Endodermal cell (in vitro differentiated cells): ENCODE measurements around the gene HACD1. TPM values are rescaled to one million over a fixed set of nuclear protein-coding genes. Genes with fewer than 3 reads are reported as not detected.

Experiments used
- DNase-seq: peaks from one replicate; pipeline ENCODE4 v3.0.0-alpha.2; 2017
- H3K27ac ChIP-seq: 2 replicates; pipeline ENCODE4 v1.5.1; 2013; ENCODE audit warnings: mild to moderate bottlenecking, low read depth, low read length, moderate library complexity
- H3K27me3 ChIP-seq: 2 replicates; pipeline ENCODE4 v1.6.1; 2013; ENCODE audit warnings: mild to moderate bottlenecking, low read length, moderate library complexity; ENCODE audit not compliant: insufficient read depth, control insufficient read depth, poor library complexity, severe bottlenecking
- H3K36me3 ChIP-seq: 2 replicates; pipeline ENCODE4 v1.7.0; 2013; ENCODE audit warnings: mild to moderate bottlenecking, low read length, moderate library complexity; ENCODE audit not compliant: control insufficient read depth, insufficient read depth
- H3K4me1 ChIP-seq: one replicate; pipeline ENCODE4 v1.7.0; 2013; ENCODE audit warnings: low read length; ENCODE audit not compliant: control insufficient read depth, insufficient read depth
- H3K4me3 ChIP-seq: 2 replicates; pipeline ENCODE4 v1.5.1; 2013; ENCODE audit warnings: mild to moderate bottlenecking, low read length, moderate library complexity
- H3K9ac ChIP-seq: 2 replicates; pipeline ENCODE4 v1.6.1; 2013; ENCODE audit warnings: mild to moderate bottlenecking, low read length, moderate library complexity; ENCODE audit not compliant: poor library complexity, severe bottlenecking; ENCODE audit errors: extremely low read depth
- H3K9me3 ChIP-seq: 2 replicates; pipeline ENCODE4 v1.6.1; 2013; ENCODE audit warnings: mild to moderate bottlenecking, low read length, moderate library complexity; ENCODE audit not compliant: control insufficient read depth
- H3K27ac Mint-ChIP-seq: 2 replicates; pipeline ENCODE4 v1.8.0; 2020; ENCODE audit warnings: mixed read lengths
- H3K27me3 Mint-ChIP-seq: 2 replicates; pipeline ENCODE4 v1.8.0; 2021; ENCODE audit warnings: mild to moderate bottlenecking, mixed read lengths; ENCODE audit not compliant: insufficient read depth
- H3K36me3 Mint-ChIP-seq: 2 replicates; pipeline ENCODE4 v1.8.0; 2020; ENCODE audit warnings: low read depth, mixed read lengths
- H3K4me1 Mint-ChIP-seq: 2 replicates; pipeline ENCODE4 v1.8.0; 2020; ENCODE audit warnings: mixed read lengths
- H3K4me3 Mint-ChIP-seq: 2 replicates; pipeline ENCODE4 v1.8.0; 2020; ENCODE audit warnings: mild to moderate bottlenecking, moderate library complexity, mixed read lengths
- H3K9me3 Mint-ChIP-seq: 2 replicates; pipeline ENCODE4 v1.8.0; 2020; ENCODE audit warnings: mild to moderate bottlenecking, mixed read lengths
- WGBS, 2 experiments: methylation state at CpG; one replicate each; pipeline versions ENCODE4 v1.1.5 to v1.1.7; 2013; ENCODE audit warnings: missing lambda C conversion rate in 2 of 2, mixed read lengths in 1 of 2; ENCODE audit not compliant: insufficient coverage in 1 of 2, insufficient read length in 1 of 2; 5-methylcytosine and 5-hydroxymethylcytosine counted together
- total RNA-seq, 2 donors: library from RNA; stranded (reverse); fragmentation: NEBNext Ultra II Directional in 1 of 2; extraction: Animal tissue kit (Norgen Biotek cat#: 25700) in 1 of 2; gene quantifications; 2 replicates in 1 of 2; 3 replicates in 1 of 2; pipeline ENCODE4 v1.2.1, GENCODE V29; 2021
- TF ChIP-seq, protein P1 (sequence below): fragments of 200-600 bp; sonication (generic); conservative IDR thresholded peaks from 2 replicates; pipeline ENCODE4 v1.5.0; 2021; ENCODE audit warnings: antibody characterized with exemption, mild to moderate bottlenecking

HACD1 gene
- total RNA-seq, 2 donors from 2014 or later = 25.6 to 34.1 TPM

DNA sequence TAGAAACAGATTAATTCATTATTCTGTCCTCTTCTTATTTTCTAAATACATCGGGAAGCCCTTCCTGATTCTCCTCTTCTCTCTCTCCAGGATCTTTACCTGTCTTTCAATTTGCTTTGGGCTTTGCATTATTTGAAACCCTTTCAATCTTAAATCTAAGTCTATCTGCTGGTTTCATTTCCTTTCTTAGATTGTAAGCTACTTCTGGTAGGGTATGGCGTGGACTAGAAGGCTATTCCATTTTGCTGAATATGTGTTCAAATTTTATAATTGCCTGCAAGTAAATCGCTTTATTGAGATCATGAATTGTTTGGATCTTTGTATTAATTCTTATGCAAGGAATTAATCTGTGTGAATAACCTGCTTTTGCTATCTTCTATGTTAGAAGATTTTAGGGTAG is 37.8 kb upstream of the HACD1 start:
- TF ChIP-seq, protein P1, sequence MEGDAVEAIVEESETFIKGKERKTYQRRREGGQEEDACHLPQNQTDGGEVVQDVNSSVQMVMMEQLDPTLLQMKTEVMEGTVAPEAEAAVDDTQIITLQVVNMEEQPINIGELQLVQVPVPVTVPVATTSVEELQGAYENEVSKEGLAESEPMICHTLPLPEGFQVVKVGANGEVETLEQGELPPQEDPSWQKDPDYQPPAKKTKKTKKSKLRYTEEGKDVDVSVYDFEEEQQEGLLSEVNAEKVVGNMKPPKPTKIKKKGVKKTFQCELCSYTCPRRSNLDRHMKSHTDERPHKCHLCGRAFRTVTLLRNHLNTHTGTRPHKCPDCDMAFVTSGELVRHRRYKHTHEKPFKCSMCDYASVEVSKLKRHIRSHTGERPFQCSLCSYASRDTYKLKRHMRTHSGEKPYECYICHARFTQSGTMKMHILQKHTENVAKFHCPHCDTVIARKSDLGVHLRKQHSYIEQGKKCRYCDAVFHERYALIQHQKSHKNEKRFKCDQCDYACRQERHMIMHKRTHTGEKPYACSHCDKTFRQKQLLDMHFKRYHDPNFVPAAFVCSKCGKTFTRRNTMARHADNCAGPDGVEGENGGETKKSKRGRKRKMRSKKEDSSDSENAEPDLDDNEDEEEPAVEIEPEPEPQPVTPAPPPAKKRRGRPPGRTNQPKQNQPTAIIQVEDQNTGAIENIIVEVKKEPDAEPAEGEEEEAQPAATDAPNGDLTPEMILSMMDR = no peak
- H3K9me3 ChIP-seq = peaks cover 59% of the 10 kb centered on the region
- Mint-ChIP-seq H3K27me3 (no peaks in the 10 kb centered on the region), H3K27ac (no peak overlapping the region), H3K4me3 (no peak overlapping the region), H3K9me3 (peaks cover 43% of the 10 kb centered on the region), H3K36me3 (peaks cover 64% of the 10 kb centered on the region), H3K4me1 (peaks cover 13% of the 10 kb centered on the region)
- no peaks in the 10 kb centered on the region for H3K27me3 ChIP-seq
- 95 to 100% methylated on average over 2 to 3 of the region's 3 CpGs for WGBS, 2 experiments
- no peak overlapping the region for H3K9ac ChIP-seq
- peaks cover 22% of the 10 kb centered on the region for H3K36me3 ChIP-seq
- no peak overlapping the region for H3K27ac ChIP-seq
- H3K4me3 ChIP-seq = no peak overlapping the region
- no peaks in the 10 kb centered on the region for H3K4me1 ChIP-seq
- DNase-seq = no peak

DNA sequence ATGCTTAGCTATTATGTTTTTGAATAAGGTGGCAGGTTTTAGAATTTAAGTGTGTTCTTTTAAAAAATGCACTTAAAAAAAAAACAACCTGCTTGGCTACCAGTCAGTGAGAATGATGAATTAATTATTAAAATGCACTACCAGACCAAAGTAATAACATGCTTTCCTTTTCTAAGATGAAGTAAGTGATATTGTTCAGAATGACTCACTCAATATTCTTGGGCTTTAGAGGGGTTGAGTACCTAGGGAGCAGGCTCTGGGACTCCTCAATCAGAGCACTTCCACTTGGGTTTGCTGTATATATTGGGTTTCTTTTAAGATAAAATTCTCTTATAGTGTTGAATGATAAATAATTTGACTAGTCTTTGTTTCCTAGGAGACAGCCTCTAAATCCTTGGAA is 35.4 kb upstream of the HACD1 start:
- H3K9ac ChIP-seq = no peak overlapping the region
- no peaks in the 10 kb centered on the region for H3K27me3 ChIP-seq
- Mint-ChIP-seq H3K4me3 (no peak overlapping the region), H3K9me3 (peaks cover 36% of the 10 kb centered on the region), H3K27me3 (no peaks in the 10 kb centered on the region), H3K36me3 (peaks cover 68% of the 10 kb centered on the region), H3K4me1 (peaks cover 13% of the 10 kb centered on the region), H3K27ac (no peak overlapping the region)
- no peak for DNase-seq
- TF ChIP-seq, protein P1 = no peak
- peak overlapping the region; percentile 15 for H3K4me3 ChIP-seq
- H3K4me1 ChIP-seq = no peaks in the 10 kb centered on the region
- peaks cover 59% of the 10 kb centered on the region for H3K9me3 ChIP-seq
- peaks cover 33% of the 10 kb centered on the region for H3K36me3 ChIP-seq
- no peak overlapping the region for H3K27ac ChIP-seq

DNA sequence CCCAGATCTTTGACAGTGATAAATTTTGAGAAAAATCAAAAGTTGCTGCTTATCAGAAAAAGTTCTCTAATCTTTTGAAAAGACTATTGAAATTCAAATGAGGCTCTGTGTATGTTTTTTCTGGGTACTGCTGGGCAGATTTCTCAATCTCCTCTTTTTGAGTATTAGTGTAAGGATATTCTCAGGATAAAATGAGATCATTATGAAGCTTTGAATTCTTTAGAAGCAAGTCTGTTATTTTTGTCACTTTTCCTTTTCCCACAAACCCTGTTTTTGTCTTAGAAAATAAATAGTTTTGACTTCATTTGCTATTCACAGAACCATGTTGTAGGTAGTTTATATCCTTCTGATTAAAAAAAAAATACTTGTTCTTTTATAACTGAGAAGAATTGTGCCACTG is 34.7 kb upstream of the HACD1 start:
- H3K27me3 ChIP-seq = no peaks in the 10 kb centered on the region
- DNase-seq = no peak
- peaks cover 39% of the 10 kb centered on the region for H3K36me3 ChIP-seq
- Mint-ChIP-seq H3K36me3 (peaks cover 66% of the 10 kb centered on the region), H3K9me3 (peaks cover 31% of the 10 kb centered on the region), H3K27ac (no peak overlapping the region), H3K27me3 (no peaks in the 10 kb centered on the region), H3K4me1 (peaks cover 13% of the 10 kb centered on the region), H3K4me3 (no peak overlapping the region)
- TF ChIP-seq, protein P1 = no peak
- H3K4me3 ChIP-seq = no peak overlapping the region
- no peaks in the 10 kb centered on the region for H3K4me1 ChIP-seq
- no peak overlapping the region for H3K27ac ChIP-seq
- no peak overlapping the region for H3K9ac ChIP-seq
- H3K9me3 ChIP-seq = peaks cover 55% of the 10 kb centered on the region
